T-helper 2 cell treated with Interferon-gamma antibody and Interleukin-4, amounts not matched to agents 100 ng/mL and 5 ng/mL, for 36 hours (primary cell): ENCODE results near the gene FN3KRP. TPM values are rescaled to one million over a fixed set of nuclear protein-coding genes. Genes with fewer than 3 reads are reported as not detected.

Source experiments
- intact Hi-C: fragments of 100-400 bp; cut with micrococcal nuclease; formaldehyde crosslinking; loops from one replicate; pipeline ENCODE4 v1.15.1; 2023
- total RNA-seq: library from RNA; stranded (reverse); gene quantifications from 2 replicates; pipeline ENCODE4 v1.2.3, GENCODE V29; 2022

The FN3KRP gene
- total RNA-seq, 1 donor from 2014 or later = 41.0 TPM

DNA sequence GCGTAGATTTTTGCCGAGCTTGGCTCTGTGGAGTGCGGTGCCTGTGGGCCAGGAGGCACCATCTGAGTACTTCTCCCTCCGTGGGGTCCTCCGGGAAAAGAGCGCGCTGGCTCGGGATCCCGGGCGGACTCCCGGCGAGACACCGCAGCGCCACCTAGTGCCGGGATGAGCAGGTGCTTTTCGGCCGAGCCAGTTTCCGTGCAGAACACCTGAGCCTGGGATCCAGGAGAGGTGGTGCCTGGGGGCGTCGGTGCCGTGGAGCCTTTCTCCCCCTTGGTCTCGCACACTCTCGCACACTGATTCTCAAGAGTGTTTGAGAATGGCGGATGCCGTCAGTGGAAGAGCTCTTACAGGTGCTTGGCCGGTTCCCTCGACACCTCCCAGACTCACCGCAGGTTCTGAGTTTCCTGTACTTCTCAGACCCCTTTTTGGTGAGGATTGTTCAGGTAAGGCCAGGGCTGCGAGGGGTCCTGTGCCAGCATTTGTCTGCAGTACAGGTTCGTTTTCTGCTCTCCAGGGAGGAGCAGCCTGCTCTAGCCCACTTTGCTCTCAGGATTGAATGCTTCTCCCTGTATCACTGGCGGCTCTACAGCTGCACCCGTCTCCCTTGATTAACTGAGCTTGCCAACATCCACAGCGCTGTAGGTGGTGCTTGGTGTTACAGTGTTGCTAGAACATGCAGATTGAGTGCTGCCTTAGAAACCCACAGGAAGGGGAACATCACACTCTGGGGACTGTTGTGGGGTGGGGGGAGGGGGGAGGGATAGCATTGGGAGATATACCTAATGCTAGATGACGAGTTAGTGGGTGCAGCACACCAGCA is 58.7 kb downstream of the FN3KRP start:
- intact Hi-C loops = no loop called here

DNA sequence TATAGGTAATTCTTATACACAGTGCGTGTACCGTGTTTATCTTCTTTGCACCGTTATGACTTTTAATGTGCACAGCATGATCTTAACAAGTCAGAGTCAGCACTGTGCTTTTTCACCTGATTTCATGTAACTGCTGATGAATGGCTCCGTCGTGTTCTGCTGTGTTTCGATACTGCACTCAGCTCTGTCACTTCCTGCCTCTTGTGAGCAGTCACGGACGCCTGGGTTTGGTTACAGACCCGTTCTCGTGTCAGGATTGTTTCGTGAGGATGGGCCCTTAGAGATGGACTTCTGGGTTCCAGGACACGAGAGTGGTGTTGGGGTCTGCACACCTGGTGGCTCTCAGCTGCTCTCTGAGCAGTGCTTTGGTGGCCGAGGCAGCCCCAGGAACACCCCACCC is 59.9 kb downstream of the FN3KRP start:
- intact Hi-C loops = no loop called here

Other genes starting within 250 kb of the FN3KRP start
- gene FOXK2, start 197.0 kb upstream of the FN3KRP start, total RNA-seq = 66.3 and 71.1 TPM in 2 replicates
- gene WDR45B, start 68.3 kb upstream of the FN3KRP start, total RNA-seq = 33.1 and 34.0 TPM in 2 replicates
- 0.91 and 1.1 TPM in 2 replicates for gene RAB40B, start 18.0 kb upstream of the FN3KRP start, total RNA-seq
- 4.2 and 5.3 TPM in 2 replicates for gene FN3K, start 18.9 kb downstream of the FN3KRP start, total RNA-seq
- 166 and 177 TPM in 2 replicates for gene TBCD, start 35.4 kb downstream of the FN3KRP start, total RNA-seq
- gene ZNF750, start 123.3 kb downstream of the FN3KRP start, total RNA-seq = not detected in 2 replicates